PC-9 (cell line): ENCODE data around the gene SIAH2.

ENCODE experiments used
- CTCF ChIP-seq: fragments of 200-600 bp; sonication (generic); conservative IDR thresholded peaks from 2 replicates; pipeline ENCODE4 v1.6.1; 2017; ENCODE audit warnings: mixed run types, antibody characterized with exemption, mild to moderate bottlenecking, moderate library complexity
- EZH2 ChIP-seq: fragments of 200-600 bp; sonication (generic); IDR thresholded peaks from 2 replicates; pipeline ENCODE4 v1.8.0; 2017; ENCODE audit warnings: antibody characterized with exemption, low read depth

DNA sequence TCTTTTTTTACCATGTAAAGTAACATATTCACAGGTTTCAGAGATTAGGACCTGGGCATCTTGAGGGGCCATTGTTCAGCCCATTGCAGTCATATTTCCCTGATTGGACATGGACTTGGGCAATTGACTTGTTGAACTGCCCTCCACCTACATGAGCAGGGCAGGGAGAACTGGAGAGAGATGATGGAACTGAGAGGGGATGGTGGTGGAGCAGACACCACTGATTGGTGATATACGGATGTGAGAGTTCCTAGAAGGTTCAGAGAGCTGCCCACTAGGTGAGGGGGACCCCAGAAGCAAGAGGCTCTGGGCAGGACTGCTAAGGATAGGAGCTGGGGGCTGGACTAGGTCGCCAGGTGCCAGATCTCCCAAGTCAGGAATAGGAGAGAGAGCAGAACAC, 37.8 kb upstream of the SIAH2 start:
- TF ChIP-seq CTCF = no peak
- no peak for TF ChIP-seq EZH2
